Mesothelial cell of epicardium (in vitro differentiated cells): ENCODE data around the gene DPP4. TPM values are rescaled to one million over a fixed set of nuclear protein-coding genes. Genes with fewer than 3 reads are reported as not detected.

Experiments used
- DNase-seq, 2 experiments: peaks; one replicate each; pipeline ENCODE4 v3.0.0; 2021; ENCODE audit warnings: low spot score in 2 of 2; ENCODE audit not compliant: unreplicated experiment in 2 of 2
- H3K27ac Mint-ChIP-seq: 2 replicates; pipeline ENCODE4 v1.8.0; 2021; ENCODE audit warnings: mixed read lengths
- H3K27me3 Mint-ChIP-seq: 2 replicates; pipeline ENCODE4 v1.8.0; 2021; ENCODE audit warnings: low read depth, mixed read lengths
- H3K36me3 Mint-ChIP-seq: 2 replicates; pipeline ENCODE4 v1.8.0; 2021; ENCODE audit warnings: mixed read lengths
- H3K4me1 Mint-ChIP-seq: 2 replicates; pipeline ENCODE4 v1.8.0; 2021; ENCODE audit warnings: mixed read lengths
- H3K4me3 Mint-ChIP-seq: 2 replicates; pipeline ENCODE4 v1.8.0; 2021; ENCODE audit warnings: mild to moderate bottlenecking, moderate library complexity, mixed read lengths
- H3K9me3 Mint-ChIP-seq: 2 replicates; pipeline ENCODE4 v1.8.0; 2021; ENCODE audit warnings: mixed read lengths
- CTCF ChIP-seq: fragments of 200-600 bp; sonication (generic); IDR thresholded peaks from one replicate; pipeline ENCODE4 v1.5.0; 2021; ENCODE audit warnings: antibody characterized with exemption; ENCODE audit not compliant: unreplicated experiment
- total RNA-seq: library from RNA; stranded (reverse); gene quantifications from 3 replicates; pipeline ENCODE4 v1.2.1, GENCODE V29; 2021

DPP4 gene
- total RNA-seq, 1 donor from 2014 or later, result 8.2 TPM

- H3K27ac Mint-ChIP-seq, result no peak overlapping the region
- no peak for TF ChIP-seq CTCF
Measured at GRCh38 chr2:161947406-161947805, 126.6 kb downstream of the DPP4 start.

GRCh38 chr2:161946489-161947107 is 127.4 kb downstream of the DPP4 start:
- Mint-ChIP-seq H3K36me3 (no peaks in the 10 kb centered on the region), H3K4me3 (no peak overlapping the region), H3K4me1 (no peaks in the 10 kb centered on the region), H3K27ac (no peak overlapping the region), H3K27me3 (peaks cover 47% of the 10 kb centered on the region), H3K9me3 (no peaks in the 10 kb centered on the region)
- no peak for DNase-seq
- peak; percentile 78 for TF ChIP-seq CTCF

More at GRCh38 chr2:161947406-161947805, 126.6 kb downstream of the DPP4 start:
- H3K9me3 Mint-ChIP-seq, result no peaks in the 10 kb centered on the region
- no peaks in the 10 kb centered on the region for H3K4me1 Mint-ChIP-seq
- no peak overlapping the region for H3K4me3 Mint-ChIP-seq
- no peak for DNase-seq
- H3K36me3 Mint-ChIP-seq, result no peaks in the 10 kb centered on the region
- peaks cover 41% of the 10 kb centered on the region for H3K27me3 Mint-ChIP-seq

GRCh38 chr2:161943011-161943410 is 131.0 kb downstream of the DPP4 start:
- no peak for DNase-seq
- H3K4me1 Mint-ChIP-seq, result no peaks in the 10 kb centered on the region
- H3K27me3 Mint-ChIP-seq, result peaks cover 58% of the 10 kb centered on the region
- no peak for TF ChIP-seq CTCF
- no peaks in the 10 kb centered on the region for H3K36me3 Mint-ChIP-seq
- H3K4me3 Mint-ChIP-seq, result no peak overlapping the region
- H3K27ac Mint-ChIP-seq, result no peak overlapping the region
- no peaks in the 10 kb centered on the region for H3K9me3 Mint-ChIP-seq

Other genes with a start within 250 kb of the DPP4 start
- gene GCG, start 78.0 kb upstream of the DPP4 start, total RNA-seq, result 0.29 to 0.36 TPM in 2 of 3 replicates, not detected in the other
- 47.1 to 59.6 TPM (median 50.5 TPM) in 3 replicates for gene FAP, start 169.2 kb upstream of the DPP4 start, total RNA-seq
- 8.4 to 10.7 TPM (median 9.3 TPM) in 3 replicates for gene IFIH1, start 244.5 kb upstream of the DPP4 start, total RNA-seq